OCI-LY1 (cell line): ENCODE results near the gene RPS15A.
"Not testable (repeated sequence)": the region's sequence is repeated elsewhere in the genome, so short reads cannot be mapped to it uniquely, and the experiment has no call there.

ENCODE experiments used
- EZH2 ChIP-seq: fragments of 200-600 bp; sonication (generic), shearing (Covaris generic); IDR thresholded peaks from 2 replicates; pipeline ENCODE4 v1.8.0; 2017; ENCODE audit warnings: borderline replicate concordance, mixed run types, mild to moderate bottlenecking, antibody characterized with exemption, low read length, moderate library complexity, mixed read lengths
- TF ChIP-seq, protein P1 (sequence below): fragments of 200-600 bp; sonication (generic), shearing (Covaris generic); IDR thresholded peaks from 2 replicates; pipeline ENCODE4 v1.5.1; 2017; ENCODE audit warnings: mild to moderate bottlenecking, antibody characterized with exemption, low read length, moderate library complexity, mixed read lengths

DNA sequence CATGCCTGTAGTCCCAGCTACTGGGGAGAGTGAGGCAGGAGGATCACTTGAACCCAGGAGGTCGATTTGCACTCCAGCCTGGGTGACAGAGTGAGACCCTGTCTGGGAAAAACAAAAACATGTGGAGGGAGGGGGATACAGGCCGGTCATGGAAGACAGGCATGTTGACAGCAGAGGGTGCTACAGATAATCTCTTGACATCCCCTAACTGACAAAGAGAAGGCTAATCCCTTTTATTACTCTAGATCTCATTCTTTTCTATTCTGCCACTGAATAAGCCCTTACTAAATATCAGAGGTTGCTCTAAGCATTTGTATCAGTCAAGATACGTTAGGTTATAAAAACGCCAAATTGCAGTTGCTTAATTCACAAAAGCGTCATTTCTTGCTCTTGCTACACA is 13.8 kb downstream of the RPS15A start:
- TF ChIP-seq, protein P1, sequence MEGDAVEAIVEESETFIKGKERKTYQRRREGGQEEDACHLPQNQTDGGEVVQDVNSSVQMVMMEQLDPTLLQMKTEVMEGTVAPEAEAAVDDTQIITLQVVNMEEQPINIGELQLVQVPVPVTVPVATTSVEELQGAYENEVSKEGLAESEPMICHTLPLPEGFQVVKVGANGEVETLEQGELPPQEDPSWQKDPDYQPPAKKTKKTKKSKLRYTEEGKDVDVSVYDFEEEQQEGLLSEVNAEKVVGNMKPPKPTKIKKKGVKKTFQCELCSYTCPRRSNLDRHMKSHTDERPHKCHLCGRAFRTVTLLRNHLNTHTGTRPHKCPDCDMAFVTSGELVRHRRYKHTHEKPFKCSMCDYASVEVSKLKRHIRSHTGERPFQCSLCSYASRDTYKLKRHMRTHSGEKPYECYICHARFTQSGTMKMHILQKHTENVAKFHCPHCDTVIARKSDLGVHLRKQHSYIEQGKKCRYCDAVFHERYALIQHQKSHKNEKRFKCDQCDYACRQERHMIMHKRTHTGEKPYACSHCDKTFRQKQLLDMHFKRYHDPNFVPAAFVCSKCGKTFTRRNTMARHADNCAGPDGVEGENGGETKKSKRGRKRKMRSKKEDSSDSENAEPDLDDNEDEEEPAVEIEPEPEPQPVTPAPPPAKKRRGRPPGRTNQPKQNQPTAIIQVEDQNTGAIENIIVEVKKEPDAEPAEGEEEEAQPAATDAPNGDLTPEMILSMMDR = not testable (repeated sequence)
- TF ChIP-seq EZH2 = not testable (repeated sequence)
